ENCODE results near the gene CA5A.

The CA5A gene

DNA sequence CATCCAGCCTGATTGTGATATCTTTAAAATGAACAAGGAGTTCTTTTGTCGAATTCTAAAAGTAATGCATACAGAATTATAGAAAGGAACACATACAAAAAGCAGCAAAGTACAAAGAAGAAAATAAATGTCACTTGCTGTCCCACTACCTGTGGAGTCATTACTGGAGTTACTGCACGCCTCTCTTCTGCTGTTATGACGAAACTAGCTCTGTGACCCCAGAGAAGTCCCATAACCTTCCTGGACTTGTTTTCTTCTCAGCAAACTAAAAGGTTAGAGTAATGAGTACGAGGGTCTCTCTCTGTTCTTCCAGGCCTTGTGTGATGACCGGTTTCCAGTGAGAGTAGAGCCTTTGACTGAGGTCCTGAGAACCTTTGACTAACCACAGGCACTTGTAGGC, 41.8 kb upstream of the CA5A start:
- peaks cover 8% of the 10 kb centered on the region for H3K79me2 ChIP-seq (ENCODE audit: control insufficient read depth, insufficient read depth, low read length)
- no CpG with 5 or more reads among the region's 5 CpGs for WGBS (ENCODE audit: extremely low coverage, insufficient coverage, low lambda C conversion rate)
- H3K27ac ChIP-seq (ENCODE audit: low read depth, low read length): no peak overlapping the region
- H3K79me1 ChIP-seq (ENCODE audit: low read length): peaks cover 4% of the 10 kb centered on the region
- H3K4ac ChIP-seq (ENCODE audit: low read depth, low read length): no peak overlapping the region
- H3K4me1 ChIP-seq (ENCODE audit: control insufficient read depth, low read depth, low read length): no peaks in the 10 kb centered on the region
- H2AK5ac ChIP-seq (ENCODE audit: low read length): no peak overlapping the region
- no peaks in the 10 kb centered on the region for H3K36me3 ChIP-seq (ENCODE audit: control insufficient read depth, insufficient read depth, low read length)
- no peak overlapping the region for H3K18ac ChIP-seq (ENCODE audit: low read length)
- H3K56ac ChIP-seq (ENCODE audit: low read length): no peak overlapping the region
- H3K23ac ChIP-seq (ENCODE audit: low read length): no peak overlapping the region
- H4K5ac ChIP-seq (ENCODE audit: low read length): no peak overlapping the region
- no peak overlapping the region for H2BK15ac ChIP-seq (replicated peaks; ENCODE audit: low read depth)
- no peak overlapping the region for H2BK120ac ChIP-seq (ENCODE audit: low read depth, low read length)
- no peaks in the 10 kb centered on the region for H3K27me3 ChIP-seq (ENCODE audit: insufficient read depth, low read length, poor library complexity)
- DNase-seq: no peak
- no peak overlapping the region for H3K4me3 ChIP-seq (ENCODE audit: low read length)
- no peak overlapping the region for H4K8ac ChIP-seq (ENCODE audit: low read depth, low read length)
- H2BK5ac ChIP-seq (ENCODE audit: low read length): no peak overlapping the region
- no peak overlapping the region for H3K9ac ChIP-seq (ENCODE audit: low read length)
- H3K4me2 ChIP-seq (ENCODE audit: low read length): no peak overlapping the region

GRCh38 chr16:87976665-87977064, 40.3 kb upstream of the CA5A start:
- no peak overlapping the region for H2AK5ac ChIP-seq (ENCODE audit: low read length)
- H3K4ac ChIP-seq (ENCODE audit: low read depth, low read length): no peak overlapping the region
- no peaks in the 10 kb centered on the region for H3K27me3 ChIP-seq (ENCODE audit: insufficient read depth, low read length, poor library complexity)
- H3K18ac ChIP-seq (ENCODE audit: low read length): no peak overlapping the region
- H4K5ac ChIP-seq (ENCODE audit: low read length): no peak overlapping the region
- H3K56ac ChIP-seq (ENCODE audit: low read length): no peak overlapping the region
- WGBS (ENCODE audit: extremely low coverage, insufficient coverage, low lambda C conversion rate): no CpG with 5 or more reads among the region's 3 CpGs
- no peak overlapping the region for H2BK15ac ChIP-seq (replicated peaks; ENCODE audit: low read depth)
- H3K4me2 ChIP-seq (ENCODE audit: low read length): no peak overlapping the region
- H2BK120ac ChIP-seq (ENCODE audit: low read depth, low read length): no peak overlapping the region
- peaks cover 18% of the 10 kb centered on the region for H3K79me2 ChIP-seq (ENCODE audit: control insufficient read depth, insufficient read depth, low read length)
- no peaks in the 10 kb centered on the region for H3K36me3 ChIP-seq (ENCODE audit: control insufficient read depth, insufficient read depth, low read length)
- peaks cover 12% of the 10 kb centered on the region for H3K79me1 ChIP-seq (ENCODE audit: low read length)
- no peaks in the 10 kb centered on the region for H3K4me1 ChIP-seq (ENCODE audit: control insufficient read depth, low read depth, low read length)
- DNase-seq: no peak
- no peak overlapping the region for H3K9ac ChIP-seq (ENCODE audit: low read length)
- no peak overlapping the region for H3K27ac ChIP-seq (ENCODE audit: low read depth, low read length)
- no peak overlapping the region for H4K8ac ChIP-seq (ENCODE audit: low read depth, low read length)
- H3K4me3 ChIP-seq (ENCODE audit: low read length): no peak overlapping the region
- no peak overlapping the region for H3K23ac ChIP-seq (ENCODE audit: low read length)
- H2BK5ac ChIP-seq (ENCODE audit: low read length): no peak overlapping the region

DNA sequence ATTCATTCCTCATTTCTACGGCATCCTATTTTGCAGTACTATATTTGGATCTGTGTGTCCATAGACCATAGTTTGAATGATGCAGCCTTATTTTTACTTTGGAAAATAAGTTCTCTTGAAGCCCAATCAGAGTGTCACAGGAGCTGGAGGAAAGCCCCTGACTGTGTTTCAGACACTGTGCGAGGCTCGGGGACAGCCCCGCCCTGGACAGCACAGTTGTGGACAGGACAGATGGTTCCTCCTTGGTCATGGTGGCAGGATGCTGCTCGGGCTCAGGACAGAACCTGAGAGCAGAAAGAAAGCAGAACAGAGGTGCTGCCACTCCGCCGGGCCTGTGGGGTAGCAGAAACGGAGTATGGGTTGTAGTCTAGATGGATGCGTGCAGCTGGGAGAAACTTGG, 37.8 kb upstream of the CA5A start:
- Histone ChIP-seq H3K23ac (ENCODE audit: low read length) (no peak overlapping the region), H3K27me3 (ENCODE audit: insufficient read depth, low read length, poor library complexity) (no peaks in the 10 kb centered on the region), H3K4me3 (ENCODE audit: low read length) (no peak overlapping the region), H3K4me2 (ENCODE audit: low read length) (no peak overlapping the region), H4K5ac (ENCODE audit: low read length) (no peak overlapping the region), H3K79me1 (ENCODE audit: low read length) (peaks cover 14% of the 10 kb centered on the region), H3K27ac (ENCODE audit: low read depth, low read length) (no peak overlapping the region), H2BK5ac (ENCODE audit: low read length) (no peak overlapping the region), H2BK120ac (ENCODE audit: low read depth, low read length) (no peak overlapping the region), H3K9ac (ENCODE audit: low read length) (no peak overlapping the region), H4K8ac (ENCODE audit: low read depth, low read length) (no peak overlapping the region), H3K4ac (ENCODE audit: low read depth, low read length) (no peak overlapping the region), H3K79me2 (ENCODE audit: control insufficient read depth, insufficient read depth, low read length) (peaks cover 31% of the 10 kb centered on the region), H3K56ac (ENCODE audit: low read length) (no peak overlapping the region), H3K4me1 (ENCODE audit: control insufficient read depth, low read depth, low read length) (no peaks in the 10 kb centered on the region), H3K18ac (ENCODE audit: low read length) (no peak overlapping the region), H2BK15ac (replicated peaks; ENCODE audit: low read depth) (no peak overlapping the region), H3K36me3 (ENCODE audit: control insufficient read depth, insufficient read depth, low read length) (no peaks in the 10 kb centered on the region), H2AK5ac (ENCODE audit: low read length) (no peak overlapping the region)
- no peak for DNase-seq
- WGBS (ENCODE audit: extremely low coverage, insufficient coverage, low lambda C conversion rate): no CpG with 5 or more reads among the region's 9 CpGs

GRCh38 chr16:87973717-87974116, 37.4 kb upstream of the CA5A start:
- H2BK120ac ChIP-seq (ENCODE audit: low read depth, low read length): no peak overlapping the region
- no peak overlapping the region for H2BK15ac ChIP-seq (replicated peaks; ENCODE audit: low read depth)
- H3K23ac ChIP-seq (ENCODE audit: low read length): no peak overlapping the region
- H3K79me1 ChIP-seq (ENCODE audit: low read length): peaks cover 14% of the 10 kb centered on the region
- no peak overlapping the region for H4K8ac ChIP-seq (ENCODE audit: low read depth, low read length)
- no peak overlapping the region for H3K56ac ChIP-seq (ENCODE audit: low read length)
- H3K27me3 ChIP-seq (ENCODE audit: insufficient read depth, low read length, poor library complexity): no peaks in the 10 kb centered on the region
- H3K4me1 ChIP-seq (ENCODE audit: control insufficient read depth, low read depth, low read length): no peaks in the 10 kb centered on the region
- H3K4ac ChIP-seq (ENCODE audit: low read depth, low read length): no peak overlapping the region
- no peak overlapping the region for H2BK5ac ChIP-seq (ENCODE audit: low read length)
- no CpG with 5 or more reads among the region's 3 CpGs for WGBS (ENCODE audit: extremely low coverage, insufficient coverage, low lambda C conversion rate)
- H3K18ac ChIP-seq (ENCODE audit: low read length): no peak overlapping the region
- peaks cover 34% of the 10 kb centered on the region for H3K79me2 ChIP-seq (ENCODE audit: control insufficient read depth, insufficient read depth, low read length)
- DNase-seq: no peak
- H2AK5ac ChIP-seq (ENCODE audit: low read length): no peak overlapping the region
- H3K4me2 ChIP-seq (ENCODE audit: low read length): no peak overlapping the region
- H3K36me3 ChIP-seq (ENCODE audit: control insufficient read depth, insufficient read depth, low read length): no peaks in the 10 kb centered on the region
- H3K9ac ChIP-seq (ENCODE audit: low read length): no peak overlapping the region
- no peak overlapping the region for H4K5ac ChIP-seq (ENCODE audit: low read length)
- no peak overlapping the region for H3K4me3 ChIP-seq (ENCODE audit: low read length)
- no peak overlapping the region for H3K27ac ChIP-seq (ENCODE audit: low read depth, low read length)

DNA sequence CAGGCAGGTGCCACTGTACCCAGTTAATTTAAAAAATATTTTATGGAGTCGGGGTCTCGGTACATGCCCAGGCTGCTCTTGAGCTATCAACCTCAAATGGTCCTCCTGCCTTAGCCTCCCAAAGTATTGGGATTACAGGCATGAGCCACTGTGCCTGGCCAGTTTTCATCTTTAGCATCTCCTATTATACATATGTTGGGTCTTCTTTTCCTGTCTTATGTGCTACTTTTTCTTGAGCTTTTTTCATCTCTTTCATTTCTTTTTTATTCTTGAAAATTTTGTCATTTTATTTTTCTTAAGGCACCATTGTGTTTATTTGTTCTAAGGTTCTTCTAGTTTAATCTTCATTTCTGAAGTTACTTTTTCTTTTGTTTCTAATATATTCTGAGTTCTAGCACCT, 35.6 kb upstream of the CA5A start:
- Histone ChIP-seq H3K27me3 (ENCODE audit: insufficient read depth, low read length, poor library complexity) (no peaks in the 10 kb centered on the region), H3K23ac (ENCODE audit: low read length) (no peak overlapping the region), H3K79me2 (ENCODE audit: control insufficient read depth, insufficient read depth, low read length) (peaks cover 40% of the 10 kb centered on the region), H3K36me3 (ENCODE audit: control insufficient read depth, insufficient read depth, low read length) (no peaks in the 10 kb centered on the region), H3K4me3 (ENCODE audit: low read length) (no peak overlapping the region), H2BK15ac (replicated peaks; ENCODE audit: low read depth) (no peak overlapping the region), H3K4me1 (ENCODE audit: control insufficient read depth, low read depth, low read length) (no peaks in the 10 kb centered on the region), H2BK5ac (ENCODE audit: low read length) (no peak overlapping the region), H3K18ac (ENCODE audit: low read length) (no peak overlapping the region), H2AK5ac (ENCODE audit: low read length) (no peak overlapping the region), H4K8ac (ENCODE audit: low read depth, low read length) (no peak overlapping the region), H2BK120ac (ENCODE audit: low read depth, low read length) (no peak overlapping the region), H3K56ac (ENCODE audit: low read length) (no peak overlapping the region), H3K27ac (ENCODE audit: low read depth, low read length) (no peak overlapping the region), H3K4ac (ENCODE audit: low read depth, low read length) (no peak overlapping the region), H4K5ac (ENCODE audit: low read length) (no peak overlapping the region), H3K9ac (ENCODE audit: low read length) (no peak overlapping the region), H3K4me2 (ENCODE audit: low read length) (no peak overlapping the region), H3K79me1 (ENCODE audit: low read length) (peaks cover 16% of the 10 kb centered on the region)
- WGBS (ENCODE audit: extremely low coverage, insufficient coverage, low lambda C conversion rate): no CpG with 5 or more reads among the region's 2 CpGs
- DNase-seq: no peak

- no peak overlapping the region for H2BK5ac ChIP-seq (ENCODE audit: low read length)
- no peaks in the 10 kb centered on the region for H3K27me3 ChIP-seq (ENCODE audit: insufficient read depth, low read length, poor library complexity)
- H4K5ac ChIP-seq (ENCODE audit: low read length): no peak overlapping the region
- no peak overlapping the region for H3K23ac ChIP-seq (ENCODE audit: low read length)
- H3K36me3 ChIP-seq (ENCODE audit: control insufficient read depth, insufficient read depth, low read length): no peaks in the 10 kb centered on the region
- no peaks in the 10 kb centered on the region for H3K4me1 ChIP-seq (ENCODE audit: control insufficient read depth, low read depth, low read length)
- no peak overlapping the region for H2BK120ac ChIP-seq (ENCODE audit: low read depth, low read length)
- no peak overlapping the region for H2AK5ac ChIP-seq (ENCODE audit: low read length)
- no peak overlapping the region for H4K8ac ChIP-seq (ENCODE audit: low read depth, low read length)
- H2BK15ac ChIP-seq (replicated peaks; ENCODE audit: low read depth): no peak overlapping the region
- H3K18ac ChIP-seq (ENCODE audit: low read length): no peak overlapping the region
- no peak overlapping the region for H3K4me2 ChIP-seq (ENCODE audit: low read length)
- DNase-seq: no peak
- no CpG with 5 or more reads among the region's 3 CpGs for WGBS (ENCODE audit: extremely low coverage, insufficient coverage, low lambda C conversion rate)
- peaks cover 23% of the 10 kb centered on the region for H3K79me1 ChIP-seq (ENCODE audit: low read length)
- H3K56ac ChIP-seq (ENCODE audit: low read length): no peak overlapping the region
- H3K9ac ChIP-seq (ENCODE audit: low read length): no peak overlapping the region
- no peak overlapping the region for H3K4ac ChIP-seq (ENCODE audit: low read depth, low read length)
- no peak overlapping the region for H3K27ac ChIP-seq (ENCODE audit: low read depth, low read length)
- peaks cover 51% of the 10 kb centered on the region for H3K79me2 ChIP-seq (ENCODE audit: control insufficient read depth, insufficient read depth, low read length)
- H3K4me3 ChIP-seq (ENCODE audit: low read length): no peak overlapping the region
Measured at GRCh38 chr16:87970186-87970585, 33.9 kb upstream of the CA5A start.

All from mesendoderm (in vitro differentiated cells).